Spinal cord (tissue), 10 donors: Measurements from ENCODE around the gene VTA1. TPM values are rescaled to one million over a fixed set of nuclear protein-coding genes. Genes with fewer than 3 reads are reported as not detected.
"Not testable (repeated sequence)": the region's sequence is repeated elsewhere in the genome, so short reads cannot be mapped to it uniquely, and the experiment has no call there.

Experiments
- DNase-seq, 6 donors: peaks; one replicate each; pipeline versions ENCODE4 v3.0.0 to v3.0.0-alpha.2; 2013 to 2015; ENCODE audit warnings: low spot score in 6 of 6, low read depth in 4 of 6
- H3K27ac ChIP-seq: one replicate; pipeline ENCODE4 v1.5.1; 2013; ENCODE audit warnings: low read depth, low read length, control low read depth
- H3K27me3 ChIP-seq: one replicate; pipeline ENCODE4 v1.6.1; 2013; ENCODE audit warnings: low read length; ENCODE audit not compliant: control insufficient read depth, insufficient read depth
- H3K36me3 ChIP-seq: one replicate; pipeline ENCODE4 v1.6.1; 2013; ENCODE audit warnings: low read length; ENCODE audit not compliant: control insufficient read depth, insufficient read depth
- H3K4me1 ChIP-seq: one replicate; pipeline ENCODE4 v1.6.1; 2013; ENCODE audit warnings: low read length; ENCODE audit not compliant: control insufficient read depth, insufficient read depth
- H3K4me3 ChIP-seq: one replicate; pipeline ENCODE4 v1.5.1; 2013; ENCODE audit warnings: low read depth, low read length, control low read depth
- H3K9me3 ChIP-seq: one replicate; pipeline ENCODE4 v1.6.1; 2013; ENCODE audit warnings: low read length; ENCODE audit not compliant: control insufficient read depth, insufficient read depth
- WGBS: methylation state at CpG from one replicate; pipeline ENCODE4 v1.1.5; 2013; ENCODE audit warnings: missing lambda C conversion rate; ENCODE audit not compliant: insufficient coverage; 5-methylcytosine and 5-hydroxymethylcytosine counted together
- polyA plus RNA-seq, 2 donors: library from polyadenylated mRNA; unstranded; fragments of 120-200 nt; gene quantifications; one replicate each; pipeline ENCODE4 v1.2.1, GENCODE V29; 2013; ENCODE audit not compliant: insufficient read length in 2 of 2
- total RNA-seq, 2 donors: library from RNA; depleted of rRNA in 1 of 2; stranded (reverse); fragments of 120-200 nt in 1 of 2; fragments of >200 nt in 1 of 2; gene quantifications; one replicate each; pipeline versions ENCODE4 v1.2.3 to v1.2.4, GENCODE V29; 2013 to 2014
- donor health status: healthy.

Gene VTA1
- total and polyA plus RNA-seq, 4 donors = 59.8 to 102 (median 88.4) TPM

- H3K36me3 ChIP-seq = no peaks in the 10 kb centered on the region
- no peaks in the 10 kb centered on the region for H3K9me3 ChIP-seq
- no peaks in the 10 kb centered on the region for H3K4me1 ChIP-seq
- H3K4me3 ChIP-seq = no peak within 1 kb of the TSS
- H3K27me3 ChIP-seq = no peaks in the 10 kb centered on the region
- WGBS = 64% methylated on average over 1 of the region's 1 CpG
- H3K27ac ChIP-seq = no peak within 1 kb of the TSS
- DNase-seq = no peak
Measured at GRCh38 chr6:142132625-142133024, 14.4 kb upstream of the VTA1 start, which contains the start of gene GJE1. GJE1 (plus strand) TSS chr6:142132925; CDS start chr6:142133159, 234 bp downstream.

- no CpG with 5 or more reads among the region's 2 CpGs for WGBS
- no peak overlapping the region for H3K4me3 ChIP-seq
- H3K27ac ChIP-seq = no peak overlapping the region
- no peaks in the 10 kb centered on the region for H3K27me3 ChIP-seq
- H3K36me3 ChIP-seq = no peaks in the 10 kb centered on the region
- DNase-seq = no peak
- H3K4me1 ChIP-seq = no peaks in the 10 kb centered on the region
- H3K9me3 ChIP-seq = no peaks in the 10 kb centered on the region
Measured at GRCh38 chr6:142138876-142139275, 8.2 kb upstream of the VTA1 start.

- H3K4me3 ChIP-seq, H3K27me3 ChIP-seq, H3K27ac ChIP-seq, H3K4me1 ChIP-seq, H3K9me3 ChIP-seq, DNase-seq, H3K36me3 ChIP-seq: not testable (repeated sequence)
- no CpG with 5 or more reads among the region's 13 CpGs for WGBS
Measured at GRCh38 chr6:142141531-142141930, 5.5 kb upstream of the VTA1 start.

- Histone ChIP-seq H3K9me3 (no peaks in the 10 kb centered on the region), H3K4me3 (no peak overlapping the region), H3K27me3 (no peaks in the 10 kb centered on the region), H3K4me1 (no peaks in the 10 kb centered on the region), H3K27ac (no peak overlapping the region), H3K36me3 (no peaks in the 10 kb centered on the region)
- no peak for DNase-seq
Measured at GRCh38 chr6:142152746-142153145, 5.7 kb downstream of the VTA1 start.

GRCh38 chr6:142153196-142153595, 6.1 kb downstream of the VTA1 start:
- no peaks in the 10 kb centered on the region for H3K36me3 ChIP-seq
- no peak for DNase-seq
- WGBS = no CpG with 5 or more reads among the region's 2 CpGs
- no peaks in the 10 kb centered on the region for H3K4me1 ChIP-seq
- H3K9me3 ChIP-seq = no peaks in the 10 kb centered on the region
- no peak overlapping the region for H3K27ac ChIP-seq
- no peaks in the 10 kb centered on the region for H3K27me3 ChIP-seq
- H3K4me3 ChIP-seq = no peak overlapping the region

- DNase-seq = peak in 1 of 6 donors; percentile 65
Measured at GRCh38 chr6:142154336-142154735, 7.3 kb downstream of the VTA1 start.

GRCh38 chr6:142155091-142155490, 8.0 kb downstream of the VTA1 start:
- WGBS = no CpG with 5 or more reads among the region's 3 CpGs
- no peaks in the 10 kb centered on the region for H3K9me3 ChIP-seq
- no peaks in the 10 kb centered on the region for H3K4me1 ChIP-seq
- H3K27ac ChIP-seq = no peak overlapping the region
- H3K27me3 ChIP-seq = no peaks in the 10 kb centered on the region
- H3K4me3 ChIP-seq = no peak overlapping the region
- no peaks in the 10 kb centered on the region for H3K36me3 ChIP-seq
- no peak for DNase-seq

More at GRCh38 chr6:142154336-142154735, 7.3 kb downstream of the VTA1 start:
- Histone ChIP-seq H3K4me3 (no peak overlapping the region), H3K36me3 (no peaks in the 10 kb centered on the region), H3K27me3 (no peaks in the 10 kb centered on the region), H3K27ac (no peak overlapping the region), H3K9me3 (no peaks in the 10 kb centered on the region), H3K4me1 (no peaks in the 10 kb centered on the region)
- WGBS = no CpG with 5 or more reads among the region's 1 CpG

GRCh38 chr6:142155895-142156757, 9.1 kb downstream of the VTA1 start:
- 75% methylated on average over 2 of the region's 5 CpGs for WGBS
- H3K27me3 ChIP-seq = no peaks in the 10 kb centered on the region
- no peaks in the 10 kb centered on the region for H3K36me3 ChIP-seq
- peak in 2 of 6 donors; percentile 45 to 65 for DNase-seq
- no peaks in the 10 kb centered on the region for H3K9me3 ChIP-seq
- no peaks in the 10 kb centered on the region for H3K4me1 ChIP-seq
- no peak overlapping the region for H3K27ac ChIP-seq
- no peak overlapping the region for H3K4me3 ChIP-seq

- DNase-seq, H3K36me3 ChIP-seq, H3K4me3 ChIP-seq, H3K27me3 ChIP-seq, H3K27ac ChIP-seq, H3K9me3 ChIP-seq, H3K4me1 ChIP-seq: not testable (repeated sequence)
- 94% methylated on average over 4 of the region's 4 CpGs for WGBS
Measured at GRCh38 chr6:142156758-142157068, 9.7 kb downstream of the VTA1 start.

- peaks cover 3% of the 10 kb centered on the region for H3K36me3 ChIP-seq
- no peaks in the 10 kb centered on the region for H3K27me3 ChIP-seq
- H3K27ac ChIP-seq = no peak overlapping the region
- H3K4me3 ChIP-seq = no peak overlapping the region
- no peaks in the 10 kb centered on the region for H3K9me3 ChIP-seq
- WGBS = 100% methylated on average over 1 of the region's 1 CpG
- H3K4me1 ChIP-seq = no peaks in the 10 kb centered on the region
- DNase-seq = no peak
Measured at GRCh38 chr6:142162780-142163179, 15.7 kb downstream of the VTA1 start.
